DMS114 treated with DMSO at 0.1 percent for 48 hours (cell line): Measurements from ENCODE around the gene ELL.
"Not testable (repeated sequence)": the region's sequence is repeated elsewhere in the genome, so short reads cannot be mapped to it uniquely, and the experiment has no call there.

Experiments
- DNase-seq: peaks from one replicate; lab custom pipeline; 2025; ENCODE audit not compliant: unreplicated experiment; lab: John Stamatoyannopoulos, UW

The ELL gene

DNA sequence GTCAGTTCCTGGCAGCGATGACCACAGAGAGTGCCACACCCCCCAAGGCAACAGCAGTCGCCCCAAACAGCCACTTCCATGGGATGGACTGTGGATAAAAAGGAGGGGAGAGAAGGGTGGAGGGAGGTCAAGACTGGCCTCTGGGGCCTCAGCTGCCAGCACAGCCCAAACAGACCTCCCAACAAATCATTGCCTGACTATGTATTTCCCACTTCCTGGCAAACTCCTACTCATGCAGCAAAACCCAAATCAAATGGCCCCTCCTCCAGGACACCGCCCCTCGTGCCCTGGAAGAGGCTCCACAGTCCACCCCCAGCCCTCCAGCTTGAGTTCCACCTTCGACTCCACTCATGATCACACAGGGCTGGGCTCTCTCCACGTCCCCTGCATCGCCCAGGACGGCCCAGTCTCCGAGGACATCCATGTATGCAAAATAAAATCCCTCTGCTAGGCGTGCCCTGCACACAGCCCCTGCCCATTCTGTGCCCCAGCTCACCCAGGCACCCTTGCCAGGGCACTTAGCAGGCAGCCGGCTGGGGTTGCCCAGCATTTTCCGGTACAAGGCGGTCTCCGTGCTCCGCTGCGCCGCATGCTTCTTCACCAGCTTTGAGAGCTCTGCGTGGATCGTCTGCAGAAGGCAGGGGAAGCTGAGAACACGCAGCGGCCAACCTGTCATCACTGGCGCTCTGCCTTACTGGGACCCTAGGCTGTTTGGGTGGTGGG lies 10.5 kb upstream of the ELL start:
- no peak for DNase-seq

- no peak for DNase-seq
Observed at GRCh38 chr19:18531485-18531884, 9.6 kb upstream of the ELL start.

DNA sequence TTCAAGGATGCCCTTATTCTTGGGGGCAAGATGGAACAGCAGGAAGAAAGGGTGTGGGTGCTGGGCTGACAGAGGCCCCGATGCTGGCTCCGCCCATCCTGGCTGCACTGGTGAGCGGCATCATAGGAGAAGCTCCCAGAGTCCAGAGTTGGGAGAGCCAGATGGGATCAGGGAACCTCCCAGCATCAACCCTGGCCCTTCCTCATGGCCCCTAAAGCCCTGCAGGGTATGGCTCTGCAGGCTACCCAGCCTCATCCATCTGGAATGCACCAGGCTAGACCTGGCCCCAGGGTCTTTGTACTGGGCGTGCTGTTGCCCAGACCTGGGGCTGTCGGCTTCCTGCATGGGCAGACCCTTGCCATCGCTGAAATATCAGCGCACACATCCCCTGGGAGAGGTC lies 7.9 kb upstream of the ELL start:
- no peak for DNase-seq

DNA sequence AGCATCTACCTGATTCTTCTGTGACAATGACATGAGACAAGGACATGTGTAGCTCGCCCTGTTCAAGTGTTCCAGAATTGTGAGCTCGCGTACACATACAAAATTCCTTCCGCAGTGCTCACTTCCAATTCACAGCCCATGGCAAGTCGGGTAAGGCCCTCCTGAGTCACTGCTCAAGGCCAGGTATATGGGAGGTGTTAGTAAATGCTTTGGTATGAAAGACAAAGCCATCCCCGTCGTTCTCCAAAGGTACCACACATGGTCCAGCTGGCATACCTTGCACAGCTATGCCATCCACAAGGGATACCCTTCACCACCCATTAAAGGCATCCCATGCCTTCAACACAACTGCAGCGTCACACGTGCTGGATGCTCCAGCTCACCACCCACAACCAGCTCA lies 4.4 kb upstream of the ELL start:
- DNase-seq: no peak

GRCh38 chr19:18523841-18524240 lies 2.0 kb upstream of the ELL start:
- DNase-seq: no peak

DNA sequence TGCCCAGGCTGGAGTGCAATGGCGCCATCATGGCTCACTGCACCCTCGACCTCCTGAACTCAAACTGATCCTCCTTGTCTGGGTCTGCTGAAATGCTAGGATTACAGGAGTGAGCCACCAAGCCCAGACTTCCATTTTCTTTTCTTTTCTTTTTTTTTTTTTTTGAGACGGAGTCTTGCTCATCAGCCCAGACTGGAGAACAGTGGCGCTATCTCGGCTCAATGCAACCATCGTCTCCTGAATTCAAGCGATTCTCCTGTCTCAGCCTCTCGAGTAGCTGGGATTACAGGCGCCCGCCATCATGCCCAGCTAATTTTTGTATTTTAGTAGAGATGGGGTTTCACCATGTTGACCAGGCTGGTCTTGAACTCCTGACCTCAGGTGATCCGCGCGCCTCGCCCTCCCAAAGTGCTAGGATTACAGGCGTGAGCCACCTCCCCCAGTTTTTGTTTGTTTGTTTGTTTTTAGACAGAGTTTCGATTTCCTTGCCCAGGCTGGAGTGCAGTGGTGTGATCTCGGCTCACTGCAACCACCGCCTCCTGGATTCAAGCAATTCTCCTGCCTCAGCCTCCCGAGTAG lies 1.1 kb upstream of the ELL start:
- not testable (repeated sequence) for DNase-seq

GRCh38 chr19:18522124-18522861 lies 423 bp upstream of the ELL start:
- peak; percentile 100 for DNase-seq

GRCh38 chr19:18520848-18521691 lies 800 bp downstream of the ELL start:
- no peak for DNase-seq

DNA sequence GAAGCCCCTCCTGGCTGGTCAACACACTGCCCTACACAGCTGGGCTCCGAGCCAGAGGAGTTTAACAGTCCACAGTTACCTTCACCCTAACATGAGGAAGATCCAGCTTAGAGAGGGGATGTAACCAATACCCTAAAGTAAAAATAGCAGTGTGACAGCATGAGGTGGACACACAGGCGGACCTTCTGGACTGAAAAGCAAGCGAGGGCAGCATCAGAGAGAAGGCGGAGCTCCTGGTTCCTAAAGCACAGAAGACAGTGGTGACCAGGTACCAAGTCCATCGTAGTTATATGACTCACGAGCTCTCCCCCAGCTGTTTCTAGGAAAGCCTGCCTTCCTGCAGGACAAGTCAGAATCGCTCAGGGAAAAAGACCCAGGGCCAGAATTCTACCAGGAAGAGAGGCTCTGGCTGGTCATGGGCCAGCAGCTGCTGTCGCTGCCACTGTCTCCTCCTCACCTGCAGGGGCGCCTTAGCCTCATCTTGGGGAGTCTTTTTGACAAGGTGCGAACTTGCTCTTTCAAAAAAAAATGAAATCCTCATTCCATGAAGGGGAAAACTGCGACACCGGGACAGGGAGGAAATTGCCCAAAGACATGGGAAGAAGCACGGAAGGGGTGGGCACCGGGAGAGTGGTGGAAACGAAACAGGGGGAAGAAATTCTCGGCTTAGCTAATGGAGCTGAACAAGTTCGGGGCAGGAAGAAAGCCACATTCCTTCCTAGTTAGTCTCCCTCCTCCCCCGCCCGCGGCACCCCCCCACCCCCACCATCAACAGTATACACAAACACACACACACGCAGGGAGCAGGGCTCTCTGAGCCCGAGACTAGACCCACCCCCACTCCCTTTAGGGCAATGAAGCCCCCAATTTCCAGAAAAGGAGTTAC lies 1.7 kb downstream of the ELL start:
- peak; percentile 49 for DNase-seq

DNA sequence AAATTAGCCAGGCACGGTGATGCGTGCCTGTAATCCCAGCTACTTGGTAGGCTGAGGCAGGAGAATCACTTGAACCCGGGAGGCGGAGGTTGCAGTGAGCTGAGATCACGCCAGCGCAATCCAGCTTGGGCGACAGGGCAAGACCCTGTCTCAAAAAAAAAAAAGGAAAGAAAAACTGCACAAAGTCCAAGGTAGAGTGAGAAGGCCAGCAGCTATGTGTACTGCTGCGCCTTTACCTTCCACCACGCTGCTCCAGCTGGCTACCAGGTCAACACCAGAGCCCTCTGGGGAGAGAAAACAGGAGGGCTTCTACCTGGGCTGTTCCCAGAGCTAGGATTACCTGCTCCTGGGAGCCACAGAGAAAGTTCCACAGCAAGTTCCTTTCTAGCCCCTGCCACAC lies 3.2 kb downstream of the ELL start:
- no peak for DNase-seq

DNA sequence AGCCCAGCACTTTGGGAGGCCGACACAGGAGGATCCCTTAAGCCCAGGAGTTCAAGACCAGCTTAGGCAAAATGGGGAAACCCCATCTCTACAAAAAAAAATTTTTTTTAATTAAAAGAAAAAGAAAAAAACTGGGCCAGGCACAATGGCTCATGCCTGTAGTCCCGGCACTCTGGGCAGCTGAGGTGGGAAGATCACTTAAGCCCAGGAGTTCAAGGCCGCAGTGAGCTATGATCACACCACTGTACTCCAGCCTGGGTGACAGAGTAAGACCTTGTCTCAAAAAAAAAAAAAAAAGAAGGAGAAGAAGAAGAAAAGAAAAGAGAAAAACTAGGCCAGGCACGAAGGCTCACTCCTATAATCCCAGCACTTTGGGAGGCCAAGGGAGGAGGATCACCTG lies 4.3 kb downstream of the ELL start:
- no peak for DNase-seq

- DNase-seq: no peak
Observed at GRCh38 chr19:18515959-18516358, 5.9 kb downstream of the ELL start.

- no peak for DNase-seq
Observed at GRCh38 chr19:18514800-18515682, 6.8 kb downstream of the ELL start.

- DNase-seq: no peak
Observed at GRCh38 chr19:18513868-18514267, 8.0 kb downstream of the ELL start.

- DNase-seq: no peak
Observed at GRCh38 chr19:18510216-18510615, 11.7 kb downstream of the ELL start.

DNA sequence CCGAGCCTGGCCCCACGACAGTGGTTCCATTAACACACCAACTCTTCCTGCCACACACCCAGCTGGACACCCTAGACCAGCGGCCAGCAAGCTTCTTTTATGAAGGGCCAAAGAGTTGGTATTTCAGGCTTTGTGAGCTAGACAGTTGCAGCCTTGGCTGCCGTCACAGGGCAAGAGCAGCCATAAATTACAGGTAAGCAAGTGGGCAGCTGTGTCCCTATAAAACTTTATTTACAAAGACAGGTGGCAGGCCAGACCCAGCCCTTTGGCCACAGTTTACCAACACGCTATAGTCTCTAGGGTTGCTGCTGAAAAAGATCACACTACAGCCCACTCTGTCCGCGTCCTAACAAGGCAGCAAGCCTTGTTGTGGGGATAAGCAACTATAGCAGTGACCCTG lies 13.3 kb downstream of the ELL start:
- no peak for DNase-seq

DNA sequence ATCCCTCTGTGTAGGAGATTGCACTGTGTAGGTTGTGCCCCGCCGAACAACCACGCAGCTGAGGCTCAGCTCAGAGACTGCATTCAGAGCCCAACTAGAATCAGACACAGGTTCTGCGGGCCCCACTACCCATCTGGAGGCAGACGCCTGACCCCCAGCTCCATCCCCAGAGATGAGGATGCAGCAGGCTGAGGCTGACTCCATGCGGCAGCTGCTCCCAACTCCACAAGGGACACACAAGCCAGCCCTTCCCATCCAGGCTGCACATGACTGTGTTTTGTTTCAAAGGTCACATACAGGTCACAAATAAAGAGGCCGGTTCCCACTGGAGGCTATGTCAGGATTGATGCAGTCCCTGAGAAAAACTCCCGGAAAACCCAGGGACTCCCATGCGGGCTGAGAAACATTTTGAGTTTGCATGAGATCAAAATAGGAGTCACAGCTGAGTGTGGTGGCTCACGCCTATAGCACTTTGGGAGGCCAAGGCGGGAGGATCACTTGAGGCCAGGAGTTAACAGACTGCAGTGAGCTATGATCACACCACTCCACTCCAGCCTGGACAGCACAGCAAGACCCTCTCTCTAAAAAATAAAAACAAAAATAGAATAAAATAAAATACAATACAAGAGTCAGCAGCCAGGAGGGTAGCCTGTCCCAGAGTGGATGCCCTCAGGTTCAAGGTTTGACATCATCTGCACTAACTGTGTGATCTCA lies 14.0 kb downstream of the ELL start:
- no peak for DNase-seq

DNA sequence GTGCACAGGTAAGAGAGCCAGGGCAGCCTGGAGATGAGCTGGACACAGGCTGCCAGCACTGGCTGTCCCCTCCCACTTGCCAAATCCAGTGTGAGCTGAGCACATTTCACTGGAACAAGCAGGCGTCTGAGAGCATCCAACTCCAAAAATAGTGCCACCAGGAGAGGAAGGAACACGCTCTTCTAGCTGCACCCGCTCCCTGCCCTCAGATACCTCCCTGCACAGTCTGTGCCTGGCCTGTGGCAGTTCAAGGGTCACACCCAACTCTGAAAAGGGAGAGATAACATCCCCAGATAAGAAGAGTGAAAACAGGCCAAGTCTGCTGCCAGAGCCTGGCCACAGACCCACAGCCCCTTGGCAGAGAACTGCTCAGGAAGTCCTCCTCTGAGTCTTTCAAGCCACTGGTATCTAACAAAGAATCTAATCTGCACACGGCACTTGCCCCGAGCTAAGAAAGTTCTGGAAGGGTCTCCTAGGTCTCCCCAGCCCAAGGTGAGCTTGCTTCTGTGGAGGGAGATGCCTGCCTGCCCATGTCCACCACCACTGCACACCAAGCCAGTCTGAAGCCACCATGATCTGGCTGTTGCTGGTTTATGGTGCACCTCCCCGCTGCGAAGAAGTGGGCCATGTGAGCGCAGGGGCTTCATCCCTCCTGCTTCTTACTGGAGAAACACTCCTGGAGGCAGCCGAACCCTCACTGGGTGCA lies 14.7 kb downstream of the ELL start:
- no peak for DNase-seq
